Measurements from ENCODE around the gene PRKAR1B. TPM values are rescaled to one million over a fixed set of nuclear protein-coding genes. Genes with fewer than 3 reads are reported as not detected.

The PRKAR1B gene
- total RNA-seq, 1 experiment from 2014 or later = 27.2 TPM

DNA sequence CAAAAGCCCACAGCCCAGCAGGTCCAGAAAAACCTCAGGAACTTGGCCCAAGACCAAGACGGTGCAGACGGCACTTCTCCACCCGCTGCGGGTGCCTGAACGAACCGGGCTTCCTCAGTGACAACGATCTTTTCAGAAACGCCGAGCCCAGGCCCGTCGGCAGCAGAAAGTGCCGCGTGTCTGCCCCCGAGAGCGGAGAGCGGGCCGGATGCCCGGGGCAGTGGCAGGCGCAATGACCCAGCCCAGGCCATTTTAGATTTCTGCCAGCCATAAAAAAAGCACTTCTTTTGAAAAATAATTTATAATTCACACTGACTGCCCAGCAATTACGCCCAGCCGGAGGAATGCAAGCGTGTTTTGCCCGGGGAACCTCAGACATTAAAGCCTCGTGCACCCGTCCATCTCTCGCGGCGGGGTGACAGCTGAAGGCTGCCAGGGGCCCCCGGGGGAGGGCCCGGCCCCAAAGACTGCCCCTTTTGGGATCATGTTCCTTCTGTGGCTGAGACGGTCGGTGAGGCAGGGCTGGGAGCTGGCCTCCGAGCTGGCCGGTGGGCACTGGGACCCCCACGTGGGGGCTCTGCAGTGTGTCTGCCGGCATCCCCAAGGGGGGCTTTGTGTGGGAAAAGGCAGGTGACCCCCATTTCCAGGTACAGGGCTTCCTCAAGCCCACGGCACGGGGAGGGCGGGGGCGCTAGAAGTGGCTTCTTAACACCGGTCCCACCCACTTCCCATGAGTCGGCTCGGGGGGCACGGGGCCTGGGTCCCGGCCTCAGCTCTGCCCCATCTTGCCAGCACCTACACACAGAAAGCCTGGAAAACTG, 136.1 kb downstream of the PRKAR1B start:
- Histone ChIP-seq H3K36me3 (ENCODE audit: insufficient read depth, low read length, poor library complexity, severe bottlenecking) (no peaks in the 10 kb centered on the region), H3K27ac (ENCODE audit: low read depth, low read length, poor library complexity, severe bottlenecking) (no peak overlapping the region), H3K4me1 (ENCODE audit: insufficient read depth, low read length, poor library complexity, severe bottlenecking) (no peaks in the 10 kb centered on the region), H3K27me3 (replicated peaks; ENCODE audit: insufficient read depth, low read depth, low read length, poor library complexity) (no peaks in the 10 kb centered on the region), H3K9me3 (ENCODE audit: low read depth, low read length, poor library complexity, severe bottlenecking) (no peaks in the 10 kb centered on the region), H3K4me3 (ENCODE audit: low read depth, low read length, poor library complexity, severe bottlenecking) (no peak overlapping the region)
- ChIA-PET POLR2A (ENCODE audit: low non-redundant PET) (no interaction called here), CTCF (no interaction called here)
- BruUV-seq (replicated peaks) = no TSS peak
- DNase-seq (ENCODE audit: low spot score) = no peak
- TF ChIP-seq EZH2 (IDR thresholded peaks at IDR 0.05; ENCODE audit: borderline replicate concordance, low read depth, low read length, poor library complexity, severe bottlenecking) = no peak
- TF ChIP-seq, protein P1, sequence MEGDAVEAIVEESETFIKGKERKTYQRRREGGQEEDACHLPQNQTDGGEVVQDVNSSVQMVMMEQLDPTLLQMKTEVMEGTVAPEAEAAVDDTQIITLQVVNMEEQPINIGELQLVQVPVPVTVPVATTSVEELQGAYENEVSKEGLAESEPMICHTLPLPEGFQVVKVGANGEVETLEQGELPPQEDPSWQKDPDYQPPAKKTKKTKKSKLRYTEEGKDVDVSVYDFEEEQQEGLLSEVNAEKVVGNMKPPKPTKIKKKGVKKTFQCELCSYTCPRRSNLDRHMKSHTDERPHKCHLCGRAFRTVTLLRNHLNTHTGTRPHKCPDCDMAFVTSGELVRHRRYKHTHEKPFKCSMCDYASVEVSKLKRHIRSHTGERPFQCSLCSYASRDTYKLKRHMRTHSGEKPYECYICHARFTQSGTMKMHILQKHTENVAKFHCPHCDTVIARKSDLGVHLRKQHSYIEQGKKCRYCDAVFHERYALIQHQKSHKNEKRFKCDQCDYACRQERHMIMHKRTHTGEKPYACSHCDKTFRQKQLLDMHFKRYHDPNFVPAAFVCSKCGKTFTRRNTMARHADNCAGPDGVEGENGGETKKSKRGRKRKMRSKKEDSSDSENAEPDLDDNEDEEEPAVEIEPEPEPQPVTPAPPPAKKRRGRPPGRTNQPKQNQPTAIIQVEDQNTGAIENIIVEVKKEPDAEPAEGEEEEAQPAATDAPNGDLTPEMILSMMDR (conservative IDR thresholded peaks at IDR 0.05; ENCODE audit: low read depth, low read length) = no peak
- intact Hi-C loops (cut with micrococcal nuclease; ENCODE audit: unreplicated experiment) = no loop called here

DNA sequence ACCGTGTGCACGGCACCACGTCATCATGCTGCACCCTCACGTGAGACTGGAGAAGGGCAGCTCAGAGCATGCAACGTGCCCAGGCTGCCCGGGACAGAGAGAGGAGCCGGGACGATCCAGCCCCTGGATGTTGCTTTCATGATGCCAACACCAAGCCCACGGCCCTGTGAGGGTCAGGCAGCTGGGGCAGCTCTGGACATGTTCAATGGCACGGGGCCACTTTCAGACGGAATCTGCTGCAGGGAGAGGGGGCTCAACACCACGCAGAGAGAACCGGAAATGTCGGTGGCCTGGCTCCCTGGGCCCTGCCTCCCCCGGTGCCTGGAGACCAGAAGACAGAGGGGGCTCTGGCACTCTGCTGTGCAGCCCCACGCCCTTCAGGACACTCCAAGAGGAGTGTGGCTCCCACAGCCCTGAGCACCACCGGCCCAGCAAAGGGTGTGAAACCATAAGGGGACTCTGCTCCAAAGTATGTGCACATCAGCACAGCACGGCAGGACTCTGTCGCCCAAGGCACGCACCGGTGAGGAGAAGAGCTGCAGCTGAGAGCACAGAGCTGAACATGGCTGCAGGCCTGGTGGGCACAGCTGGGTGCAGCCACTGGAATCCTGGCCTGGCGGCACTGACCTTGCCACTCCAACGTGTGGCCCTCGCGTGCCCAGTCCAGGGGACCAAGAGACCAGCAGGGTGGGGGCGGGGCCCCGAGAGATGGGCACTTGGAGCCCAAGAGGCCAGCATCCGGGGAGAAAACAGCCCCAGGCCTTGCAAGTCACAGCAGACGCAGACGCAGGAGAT, 137.1 kb downstream of the PRKAR1B start:
- CTCF ChIA-PET = no interaction called here

DNA sequence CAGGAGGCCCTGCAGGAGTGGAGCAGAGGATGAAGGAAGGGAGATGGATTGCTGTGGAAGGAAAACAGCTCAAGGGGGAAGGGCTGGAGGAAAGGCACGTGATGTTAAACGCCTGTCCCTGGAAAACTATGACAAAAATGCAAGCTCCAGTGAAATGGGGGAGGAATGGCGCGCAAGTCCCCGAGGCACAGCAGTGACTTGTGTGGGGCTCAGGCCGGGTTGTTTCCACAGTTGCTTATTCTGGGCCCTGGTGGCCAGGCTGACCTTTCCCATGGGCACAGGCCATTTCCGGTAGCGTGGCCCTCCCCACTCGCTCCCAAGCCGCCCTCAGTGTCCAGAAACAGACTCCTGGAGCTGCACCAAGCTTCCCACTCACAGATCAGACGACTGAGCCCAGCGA, 139.3 kb downstream of the PRKAR1B start:
- intact Hi-C loops (cut with micrococcal nuclease; ENCODE audit: unreplicated experiment) = no loop called here
- POLR2A ChIA-PET (ENCODE audit: low non-redundant PET) = no interaction called here
- no TSS peak for BruUV-seq (replicated peaks)
- H3K27me3 ChIP-seq (replicated peaks; ENCODE audit: insufficient read depth, low read depth, low read length, poor library complexity) = no peaks in the 10 kb centered on the region
- CTCF ChIA-PET = no interaction called here
- H3K4me3 ChIP-seq (ENCODE audit: low read depth, low read length, poor library complexity, severe bottlenecking) = no peak overlapping the region
- no peaks in the 10 kb centered on the region for H3K9me3 ChIP-seq (ENCODE audit: low read depth, low read length, poor library complexity, severe bottlenecking)
- no peak for DNase-seq (ENCODE audit: low spot score)
- H3K27ac ChIP-seq (ENCODE audit: low read depth, low read length, poor library complexity, severe bottlenecking) = no peak overlapping the region
- H3K4me1 ChIP-seq (ENCODE audit: insufficient read depth, low read length, poor library complexity, severe bottlenecking) = no peaks in the 10 kb centered on the region
- TF ChIP-seq EZH2 (IDR thresholded peaks at IDR 0.05; ENCODE audit: borderline replicate concordance, low read depth, low read length, poor library complexity, severe bottlenecking) = no peak
- TF ChIP-seq, protein P1 (conservative IDR thresholded peaks at IDR 0.05; ENCODE audit: low read depth, low read length) = no peak
- no peaks in the 10 kb centered on the region for H3K36me3 ChIP-seq (ENCODE audit: insufficient read depth, low read length, poor library complexity, severe bottlenecking)

More for the DNA sequence above, 137.1 kb downstream of the PRKAR1B start:
- TF ChIP-seq, protein P1 (conservative IDR thresholded peaks at IDR 0.05; ENCODE audit: low read depth, low read length) = no peak
- TF ChIP-seq EZH2 (IDR thresholded peaks at IDR 0.05; ENCODE audit: borderline replicate concordance, low read depth, low read length, poor library complexity, severe bottlenecking) = no peak
- Histone ChIP-seq H3K27me3 (replicated peaks; ENCODE audit: insufficient read depth, low read depth, low read length, poor library complexity) (no peaks in the 10 kb centered on the region), H3K27ac (ENCODE audit: low read depth, low read length, poor library complexity, severe bottlenecking) (no peak overlapping the region), H3K4me1 (ENCODE audit: insufficient read depth, low read length, poor library complexity, severe bottlenecking) (no peaks in the 10 kb centered on the region), H3K9me3 (ENCODE audit: low read depth, low read length, poor library complexity, severe bottlenecking) (no peaks in the 10 kb centered on the region), H3K36me3 (ENCODE audit: insufficient read depth, low read length, poor library complexity, severe bottlenecking) (no peaks in the 10 kb centered on the region), H3K4me3 (ENCODE audit: low read depth, low read length, poor library complexity, severe bottlenecking) (no peak overlapping the region)
- DNase-seq (ENCODE audit: low spot score) = no peak
- POLR2A ChIA-PET (ENCODE audit: low non-redundant PET) = no interaction called here
- BruUV-seq (replicated peaks) = no TSS peak
- intact Hi-C loops (cut with micrococcal nuclease; ENCODE audit: unreplicated experiment) = no loop called here

Measured in A673 (cell line).